NCI-H2081 (cell line): Measurements from ENCODE around the gene FSHR.

ENCODE experiments used
- DNase-seq, 2 experiments: peaks; one replicate each; lab custom pipeline; 2025; lab: John Stamatoyannopoulos, UW

FSHR gene

GRCh38 chr2:49111006-49111405 is 43.3 kb downstream of the FSHR start:
- peak; percentile 2 to 11 for DNase-seq

GRCh38 chr2:49110571-49110970 is 43.7 kb downstream of the FSHR start:
- no peak for DNase-seq

GRCh38 chr2:49108851-49109250 is 45.5 kb downstream of the FSHR start:
- DNase-seq = no peak

GRCh38 chr2:49108436-49108835 is 45.9 kb downstream of the FSHR start:
- no peak for DNase-seq

GRCh38 chr2:49105506-49105905 is 48.8 kb downstream of the FSHR start:
- DNase-seq = no peak

GRCh38 chr2:49102146-49102545 is 52.2 kb downstream of the FSHR start:
- DNase-seq = no peak

GRCh38 chr2:49080681-49081080 is 73.6 kb downstream of the FSHR start:
- no peak for DNase-seq

- no peak for DNase-seq
These were observed 83.6 kb downstream of the FSHR start for GRCh38 chr2:49070716-49071115.

GRCh38 chr2:49069829-49070228 is 84.5 kb downstream of the FSHR start:
- DNase-seq = no peak

- no peak for DNase-seq
These were observed 85.7 kb downstream of the FSHR start for GRCh38 chr2:49068613-49069012.

GRCh38 chr2:49067971-49068370 is 86.3 kb downstream of the FSHR start:
- DNase-seq = no peak

- DNase-seq = no peak
These were observed 101.2 kb downstream of the FSHR start for GRCh38 chr2:49053156-49053555.

GRCh38 chr2:49050265-49050664 is 104.0 kb downstream of the FSHR start:
- DNase-seq = no peak

GRCh38 chr2:49049161-49049560 is 105.2 kb downstream of the FSHR start:
- DNase-seq = no peak

GRCh38 chr2:49045083-49045482 is 109.2 kb downstream of the FSHR start:
- peak; percentile 72 to 94 for DNase-seq

- peak; percentile 72 to 94 for DNase-seq
These were observed 109.8 kb downstream of the FSHR start for GRCh38 chr2:49044350-49045079.

GRCh38 chr2:49043405-49043982 is 110.8 kb downstream of the FSHR start:
- DNase-seq = no peak

- DNase-seq = no peak
These were observed 111.8 kb downstream of the FSHR start for GRCh38 chr2:49042488-49042887.

- no peak for DNase-seq
These were observed 113.3 kb downstream of the FSHR start for GRCh38 chr2:49041061-49041460.

GRCh38 chr2:49037197-49037596 is 117.1 kb downstream of the FSHR start:
- DNase-seq = no peak

- no peak for DNase-seq
These were observed 118.8 kb downstream of the FSHR start for GRCh38 chr2:49035481-49035880.

GRCh38 chr2:49033394-49034185 is 120.7 kb downstream of the FSHR start:
- no peak for DNase-seq

- no peak for DNase-seq
These were observed 121.4 kb downstream of the FSHR start for GRCh38 chr2:49032936-49033335.
